Erythroblast (primary cell): ENCODE data around the gene TAAR8.

Experiments
- GATA1 ChIP-seq: IDR thresholded peaks from 2 replicates; pipeline ENCODE4 v1.6.1; 2011; ENCODE audit warnings: low read depth, mild to moderate bottlenecking, control low read depth, low read length, moderate library complexity
- POLR2A ChIP-seq: IDR thresholded peaks from 2 replicates; pipeline ENCODE4 v1.6.1; 2011; ENCODE audit warnings: mild to moderate bottlenecking, low read length

DNA sequence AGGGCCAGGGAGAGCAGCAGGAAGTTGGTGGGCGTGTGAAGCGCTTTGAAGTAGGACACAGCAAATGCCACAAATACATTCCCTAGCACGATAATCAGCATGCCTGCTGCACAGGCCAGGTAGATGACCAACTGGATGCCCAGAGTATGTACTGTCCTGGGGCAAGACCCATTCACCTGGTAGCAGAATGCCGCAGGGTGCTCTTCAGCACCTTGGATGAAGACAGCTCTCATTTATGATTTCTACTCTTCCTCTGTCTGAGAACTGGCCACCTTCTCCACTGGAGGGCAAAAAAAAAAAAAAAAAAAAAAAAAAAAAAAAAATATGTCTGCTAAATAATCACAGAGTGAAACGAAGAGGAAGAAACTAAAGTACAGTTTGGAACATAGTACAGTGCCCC is 37.0 kb downstream of the TAAR8 start, which contains the start of gene TAAR5:
- TF ChIP-seq POLR2A = no peak
- no peak for TF ChIP-seq GATA1
